Progenitor cell of endocrine pancreas (in vitro differentiated cells): Measurements from ENCODE around the gene ZNF688. TPM values are rescaled to one million over a fixed set of nuclear protein-coding genes. Genes with fewer than 3 reads are reported as not detected.

ENCODE experiments used
- DNase-seq: peaks from one replicate; pipeline ENCODE4 v3.0.0; 2021; ENCODE audit warnings: low spot score; ENCODE audit not compliant: unreplicated experiment
- H3K27ac Mint-ChIP-seq: 2 replicates; pipeline ENCODE4 v1.8.0; 2021; ENCODE audit warnings: mild to moderate bottlenecking, moderate library complexity, mixed read lengths
- H3K27me3 Mint-ChIP-seq: 2 replicates; pipeline ENCODE4 v1.8.0; 2021; ENCODE audit warnings: mixed read lengths
- H3K36me3 Mint-ChIP-seq: 2 replicates; pipeline ENCODE4 v1.8.0; 2022; ENCODE audit warnings: mixed read lengths; ENCODE audit not compliant: insufficient read depth
- H3K4me1 Mint-ChIP-seq: 2 replicates; pipeline ENCODE4 v1.8.0; 2021; ENCODE audit warnings: low read depth, mixed read lengths
- H3K4me3 Mint-ChIP-seq: 2 replicates; pipeline ENCODE4 v1.8.0; 2021; ENCODE audit warnings: low read depth, mild to moderate bottlenecking, moderate library complexity, mixed read lengths
- H3K9me3 Mint-ChIP-seq: 2 replicates; pipeline ENCODE4 v1.8.0; 2021; ENCODE audit warnings: low read depth, mixed read lengths
- CTCF ChIP-seq: fragments of 200-600 bp; sonication (generic); IDR thresholded peaks from one replicate; pipeline ENCODE4 v1.5.0; 2021; ENCODE audit warnings: antibody characterized with exemption, mild to moderate bottlenecking; ENCODE audit not compliant: unreplicated experiment
- total RNA-seq: library from RNA; stranded (reverse); gene quantifications from 2 replicates; pipeline ENCODE4 v1.2.1, GENCODE V29; 2021

The ZNF688 gene
- total RNA-seq, 1 donor from 2014 or later, result 20.0 TPM

GRCh38 chr16:30585022-30585399 lies 13.5 kb upstream of the ZNF688 start:
- no peak for DNase-seq
- H3K4me3 Mint-ChIP-seq, result peak overlapping the region; percentile 78
- peak overlapping the region; percentile 93 for H3K27ac Mint-ChIP-seq
- peaks cover 9% of the 10 kb centered on the region for H3K4me1 Mint-ChIP-seq
- no peaks in the 10 kb centered on the region for H3K9me3 Mint-ChIP-seq
- H3K27me3 Mint-ChIP-seq, result no peaks in the 10 kb centered on the region
- H3K36me3 Mint-ChIP-seq, result peaks cover 19% of the 10 kb centered on the region
- TF ChIP-seq CTCF, result no peak

- DNase-seq, result no peak
- Mint-ChIP-seq H3K27me3 (no peaks in the 10 kb centered on the region), H3K36me3 (peaks cover 18% of the 10 kb centered on the region), H3K4me1 (peaks cover 9% of the 10 kb centered on the region), H3K9me3 (no peaks in the 10 kb centered on the region), H3K4me3 (peak overlapping the region; percentile 24), H3K27ac (peak overlapping the region; percentile 88)
- TF ChIP-seq CTCF, result no peak
Observed at GRCh38 chr16:30582611-30583340, 11.3 kb upstream of the ZNF688 start.

GRCh38 chr16:30581457-30581856 lies 9.9 kb upstream of the ZNF688 start:
- Mint-ChIP-seq H3K27ac (no peak overlapping the region), H3K4me3 (no peak overlapping the region), H3K9me3 (no peaks in the 10 kb centered on the region), H3K36me3 (peaks cover 16% of the 10 kb centered on the region), H3K27me3 (no peaks in the 10 kb centered on the region), H3K4me1 (peaks cover 9% of the 10 kb centered on the region)
- no peak for TF ChIP-seq CTCF
- no peak for DNase-seq

DNA sequence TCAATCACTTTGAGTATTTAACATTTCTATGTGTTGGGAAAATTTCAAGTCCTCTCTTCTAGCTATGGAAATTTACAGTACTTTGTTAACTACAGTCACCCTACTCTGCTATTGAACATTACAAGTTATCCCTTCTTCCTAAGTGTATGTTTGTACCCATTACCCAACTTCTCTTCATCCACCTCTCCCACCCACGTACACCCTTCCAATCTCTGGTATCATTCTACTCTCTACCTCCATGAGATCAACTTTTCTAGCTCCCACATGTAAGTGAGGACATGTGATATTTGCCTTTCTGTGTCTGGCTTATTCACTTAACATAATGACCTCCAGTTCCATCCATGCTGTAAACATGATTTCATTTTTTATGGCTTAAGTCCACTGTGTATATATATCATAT lies 3.2 kb upstream of the ZNF688 start:
- no peaks in the 10 kb centered on the region for H3K9me3 Mint-ChIP-seq
- H3K27me3 Mint-ChIP-seq, result no peaks in the 10 kb centered on the region
- no peak for DNase-seq
- H3K4me3 Mint-ChIP-seq, result no peak overlapping the region
- no peak for TF ChIP-seq CTCF
- H3K27ac Mint-ChIP-seq, result no peak overlapping the region
- peaks cover 7% of the 10 kb centered on the region for H3K36me3 Mint-ChIP-seq
- peaks cover 19% of the 10 kb centered on the region for H3K4me1 Mint-ChIP-seq

GRCh38 chr16:30570636-30571444 lies 674 bp downstream of the ZNF688 start:
- H3K27ac Mint-ChIP-seq, result peak overlapping the region; percentile 95
- no peaks in the 10 kb centered on the region for H3K9me3 Mint-ChIP-seq
- peaks cover 5% of the 10 kb centered on the region for H3K36me3 Mint-ChIP-seq
- H3K4me1 Mint-ChIP-seq, result peaks cover 34% of the 10 kb centered on the region
- DNase-seq, result no peak
- no peaks in the 10 kb centered on the region for H3K27me3 Mint-ChIP-seq
- peak overlapping the region; percentile 81 for H3K4me3 Mint-ChIP-seq
- TF ChIP-seq CTCF, result no peak
